HG02588 (cell line): ENCODE data around the gene RNF31.

Experiments
- ATAC-seq: cut with Tn5 transposase; IDR thresholded peaks from one replicate; pipeline ENCODE4 v1.9.1; 2021; ENCODE audit warnings: mild to moderate bottlenecking, moderate library complexity; ENCODE audit not compliant: unreplicated experiment

The RNF31 gene

GRCh38 chr14:24181371-24182077 lies 34.2 kb downstream of the RNF31 start:
- no peak for ATAC-seq

DNA sequence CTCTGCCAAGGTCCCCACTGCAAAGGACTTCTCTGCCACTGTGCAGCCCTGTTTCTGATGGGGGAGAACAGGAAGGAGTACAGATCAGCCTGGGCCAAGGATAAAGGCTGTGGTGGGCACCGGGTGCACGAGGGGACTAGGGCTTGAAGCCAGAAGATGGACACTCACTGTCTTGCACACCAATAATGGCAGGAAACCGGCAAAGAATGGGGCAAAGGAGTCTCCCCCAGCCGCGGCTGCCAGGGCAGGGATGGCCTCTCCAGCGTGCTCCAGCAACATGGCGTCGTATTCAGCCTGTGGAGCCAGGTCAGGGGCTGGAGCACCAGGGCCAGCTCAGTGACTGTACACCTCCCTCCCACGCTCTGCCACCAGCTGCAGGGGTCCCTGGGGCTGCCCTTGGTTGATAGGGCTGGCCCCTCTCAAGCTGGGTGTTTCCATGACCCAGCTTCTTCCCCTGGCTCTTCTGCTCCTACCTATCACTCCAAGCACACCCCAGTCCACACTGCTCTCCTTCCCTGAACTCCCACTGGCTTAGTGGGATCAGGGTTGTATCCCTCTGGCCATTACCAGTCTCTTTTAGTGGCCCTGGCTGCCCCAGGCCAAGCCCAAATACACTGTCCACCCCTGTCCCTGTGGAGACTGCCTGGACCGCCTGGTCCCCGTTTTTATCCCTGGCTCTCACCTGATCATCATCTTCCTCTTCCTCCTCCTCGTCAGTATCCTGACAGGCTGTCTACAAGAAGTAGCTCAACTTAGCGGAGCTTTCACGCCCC lies 35.0 kb downstream of the RNF31 start:
- ATAC-seq: no peak

DNA sequence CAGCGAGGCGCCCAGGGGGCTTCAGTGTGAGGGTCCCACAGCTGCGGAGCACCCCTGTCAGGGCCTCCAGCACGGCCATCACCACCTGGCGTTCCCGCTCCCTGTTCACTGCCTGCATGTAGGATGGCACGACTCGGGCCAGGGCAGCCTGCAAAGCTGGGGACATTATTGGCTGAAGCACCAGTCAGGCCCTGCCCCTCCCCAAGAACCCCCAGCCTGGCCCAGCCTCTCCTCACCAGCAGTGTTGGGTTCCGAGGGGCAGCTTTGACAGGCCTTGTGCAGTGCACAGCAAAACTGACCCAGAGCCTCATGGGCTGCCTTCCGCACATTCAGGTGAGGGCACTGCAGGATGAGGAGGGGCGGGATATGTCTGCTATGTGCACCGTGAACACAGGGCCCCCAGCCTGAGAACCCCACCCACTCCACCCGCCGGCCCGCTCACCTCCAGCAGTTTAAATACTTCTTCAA lies 35.8 kb downstream of the RNF31 start:
- no peak for ATAC-seq

DNA sequence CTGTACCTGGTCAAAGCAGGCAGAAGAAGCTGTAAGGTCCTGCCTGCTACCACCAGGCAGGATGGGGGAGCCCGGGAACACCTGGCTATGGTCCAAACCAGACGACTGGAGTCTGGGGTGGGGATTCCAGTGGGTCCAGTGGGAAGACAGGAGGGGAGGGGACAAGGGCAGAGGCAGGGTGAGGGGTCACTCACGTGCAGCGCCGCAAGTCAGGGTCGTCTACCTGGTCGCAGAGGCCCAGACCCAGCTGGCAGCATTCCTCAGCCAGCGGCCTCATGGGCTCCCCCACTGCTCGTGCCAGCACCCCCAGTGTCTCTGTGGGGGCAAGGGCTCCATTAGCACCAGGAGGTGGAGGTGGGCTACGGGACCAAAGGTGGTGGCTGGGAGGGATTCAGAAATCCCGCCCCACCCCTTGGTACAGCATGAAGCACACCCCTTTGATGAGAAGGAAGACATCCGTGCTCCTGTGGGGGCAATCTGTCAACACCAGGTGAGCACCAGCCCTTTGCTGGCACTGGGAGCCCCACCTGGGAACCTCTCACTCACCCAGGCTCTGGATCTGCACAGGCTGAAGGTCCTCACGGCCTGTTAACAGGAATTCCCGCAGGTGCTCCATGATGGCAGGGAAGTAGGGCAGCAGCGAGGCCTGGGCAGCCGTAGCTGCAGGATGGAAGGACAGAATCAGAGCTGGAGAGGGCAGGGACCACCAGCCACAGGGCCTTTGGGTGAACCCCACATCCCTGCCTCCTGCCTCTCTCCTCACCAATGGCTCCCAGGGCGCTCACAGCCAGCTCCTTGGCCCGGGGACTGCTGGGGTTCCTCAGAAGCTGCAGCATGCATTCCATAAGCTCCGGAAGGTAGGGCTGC lies 37.0 kb downstream of the RNF31 start:
- no peak for ATAC-seq

DNA sequence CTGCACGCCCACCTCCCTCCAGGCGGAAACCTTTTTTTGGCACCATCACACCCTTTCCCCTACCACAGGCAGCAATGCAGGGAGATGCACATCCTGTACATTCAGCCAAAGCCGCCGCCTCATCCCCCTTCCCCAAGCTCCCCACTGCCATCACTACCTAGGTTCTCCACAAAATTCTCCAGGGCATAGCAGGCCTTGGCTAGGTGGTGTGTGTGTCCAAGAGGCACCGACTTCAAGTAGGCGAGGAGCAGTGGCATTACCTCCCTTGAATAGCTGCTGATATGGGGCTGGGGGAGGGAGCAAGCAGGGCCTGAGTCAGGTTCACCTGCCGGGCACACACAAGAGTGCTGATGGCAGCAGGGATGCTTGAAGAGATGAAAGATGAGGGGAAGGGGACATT lies 37.7 kb downstream of the RNF31 start:
- no peak for ATAC-seq

DNA sequence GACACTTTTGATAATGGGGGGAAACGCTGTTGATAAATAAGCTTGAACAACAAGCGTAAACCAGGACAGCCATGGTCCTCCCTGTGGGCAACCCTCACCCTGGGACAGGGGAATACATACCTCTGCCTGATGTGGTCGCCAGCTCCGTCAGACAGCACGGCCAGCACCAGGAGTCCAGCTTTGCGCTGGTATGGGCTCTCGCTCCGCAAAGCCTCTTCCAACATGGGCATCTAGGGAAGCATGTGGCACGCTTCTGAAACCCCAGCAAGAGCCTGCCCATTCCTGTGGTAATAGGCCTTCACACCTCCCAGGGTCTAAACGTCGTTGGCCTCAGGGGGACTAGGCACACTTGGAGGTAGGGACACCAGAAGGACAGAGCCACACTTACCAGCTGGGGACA lies 38.4 kb downstream of the RNF31 start:
- no peak for ATAC-seq

DNA sequence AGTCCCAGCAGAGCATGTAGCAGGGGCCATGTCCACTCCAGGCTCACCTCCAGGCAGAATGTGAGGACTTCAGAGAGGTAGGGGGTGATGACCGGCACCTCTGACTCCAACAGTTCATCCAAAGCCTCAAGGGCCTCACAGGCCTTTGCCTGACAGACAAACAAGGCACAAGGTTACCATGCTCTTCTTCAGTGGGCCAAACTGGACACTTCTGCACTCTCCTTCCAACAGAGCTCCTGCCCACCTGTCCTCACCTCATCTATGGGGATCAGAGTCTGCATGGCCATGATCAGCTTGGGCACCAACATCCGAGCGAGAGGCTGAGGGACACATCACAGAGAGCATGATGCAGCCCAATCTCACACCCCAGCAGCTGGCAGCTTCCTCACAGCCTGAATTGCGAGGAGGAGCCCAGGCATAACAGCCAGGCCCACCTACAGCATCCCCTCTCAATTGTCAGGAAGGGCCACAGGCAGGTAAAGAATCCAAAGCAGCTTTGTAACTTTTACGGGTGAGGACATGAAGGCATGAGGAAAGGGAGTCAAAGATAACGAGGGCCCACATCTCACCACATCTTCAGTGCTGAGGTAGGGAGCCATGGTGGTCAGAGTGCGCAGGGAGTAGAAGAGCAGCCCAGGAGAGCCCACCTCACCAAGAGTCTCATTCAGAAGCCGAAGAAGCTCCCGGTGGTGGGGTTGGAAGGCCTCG lies 39.7 kb downstream of the RNF31 start:
- no peak for ATAC-seq

GRCh38 chr14:24187539-24187915 lies 40.2 kb downstream of the RNF31 start:
- ATAC-seq: no peak

- peak; percentile 86 for ATAC-seq
Measured at GRCh38 chr14:24188251-24189058, 41.2 kb downstream of the RNF31 start, which contains the start of gene IPO4. TSS of gene IPO4 (minus strand) at chr14:24188816. CDS start at chr14:24188787, 29 bp downstream.

- no peak for ATAC-seq
Measured at GRCh38 chr14:24189059-24189375, 41.7 kb downstream of the RNF31 start.

DNA sequence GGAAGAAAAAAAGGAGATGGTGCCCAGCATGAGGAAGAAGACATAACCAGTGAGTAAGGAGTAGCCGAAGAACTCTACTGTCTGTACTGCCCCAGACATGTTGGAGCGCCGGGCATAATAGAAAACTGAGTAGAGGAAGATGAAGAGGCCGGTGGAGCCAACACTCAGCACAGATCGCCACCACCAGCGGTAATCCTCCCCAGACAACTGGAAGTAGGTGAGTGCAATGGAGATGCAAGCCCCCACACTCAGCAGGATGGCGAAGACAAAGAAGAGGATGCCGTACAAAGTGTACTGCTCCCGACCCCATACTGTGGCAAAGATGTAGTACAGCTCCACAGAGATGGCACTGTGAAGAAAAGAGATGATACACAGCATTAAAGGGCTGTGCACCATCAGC lies 42.2 kb downstream of the RNF31 start:
- no peak for ATAC-seq

- ATAC-seq: no peak
Measured at GRCh38 chr14:24190416-24190815, 43.1 kb downstream of the RNF31 start.

GRCh38 chr14:24192933-24193332 lies 45.6 kb downstream of the RNF31 start:
- ATAC-seq: no peak

- no peak for ATAC-seq
Measured at GRCh38 chr14:24194186-24194872, 47.0 kb downstream of the RNF31 start.

- ATAC-seq: no peak
Measured at GRCh38 chr14:24194873-24195185, 47.5 kb downstream of the RNF31 start.

DNA sequence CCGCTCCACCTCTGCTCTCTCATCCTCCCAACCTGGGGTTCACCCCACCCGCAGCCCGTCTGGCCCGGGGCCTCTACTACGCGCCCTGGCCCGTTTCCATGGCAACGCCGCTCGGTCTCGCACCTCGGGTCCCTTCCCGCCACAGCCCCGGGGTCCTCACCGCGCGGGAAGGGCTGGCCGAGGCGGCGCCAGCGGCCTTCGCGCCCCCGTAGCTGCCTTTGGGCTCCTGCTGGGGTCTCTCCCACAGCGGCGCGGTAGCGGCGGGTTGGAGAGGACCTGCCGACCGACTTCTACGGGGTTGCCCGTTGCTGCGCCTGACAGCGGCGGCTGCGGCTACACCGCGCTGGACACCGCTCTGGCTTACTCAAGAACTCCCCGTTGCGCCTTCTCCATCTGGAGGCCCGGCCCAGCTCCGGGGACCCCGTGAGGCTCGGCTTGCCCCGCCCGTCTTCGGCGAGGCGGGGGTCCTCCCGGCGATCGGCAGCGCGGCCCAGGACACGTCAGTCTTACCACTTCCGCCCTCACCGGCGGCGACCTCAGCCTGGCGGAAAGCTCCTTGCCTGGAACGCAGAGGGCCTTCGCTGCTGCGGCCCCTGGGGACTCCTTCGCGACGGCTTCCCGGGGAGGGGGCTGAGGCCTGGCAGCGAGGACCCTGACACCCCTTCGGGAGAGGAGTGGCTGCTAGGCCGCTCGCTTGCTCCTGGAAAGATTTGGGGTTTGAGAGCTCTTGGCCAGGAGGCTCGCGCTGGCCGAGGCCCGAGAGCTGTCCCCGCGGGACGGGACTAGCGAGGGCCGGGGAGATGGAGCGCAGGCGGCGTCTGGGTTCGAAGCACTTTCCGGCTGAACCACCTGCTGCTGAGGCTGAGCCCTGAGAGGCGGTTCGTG lies 48.1 kb downstream of the RNF31 start, which contains the start of gene TM9SF1:
Gene TM9SF1, minus strand, starts transcription at position 256 of the 885 bp plus-strand sequence. CDS start 422 bp downstream, outside the sequence.
- ATAC-seq: peak; percentile 78

DNA sequence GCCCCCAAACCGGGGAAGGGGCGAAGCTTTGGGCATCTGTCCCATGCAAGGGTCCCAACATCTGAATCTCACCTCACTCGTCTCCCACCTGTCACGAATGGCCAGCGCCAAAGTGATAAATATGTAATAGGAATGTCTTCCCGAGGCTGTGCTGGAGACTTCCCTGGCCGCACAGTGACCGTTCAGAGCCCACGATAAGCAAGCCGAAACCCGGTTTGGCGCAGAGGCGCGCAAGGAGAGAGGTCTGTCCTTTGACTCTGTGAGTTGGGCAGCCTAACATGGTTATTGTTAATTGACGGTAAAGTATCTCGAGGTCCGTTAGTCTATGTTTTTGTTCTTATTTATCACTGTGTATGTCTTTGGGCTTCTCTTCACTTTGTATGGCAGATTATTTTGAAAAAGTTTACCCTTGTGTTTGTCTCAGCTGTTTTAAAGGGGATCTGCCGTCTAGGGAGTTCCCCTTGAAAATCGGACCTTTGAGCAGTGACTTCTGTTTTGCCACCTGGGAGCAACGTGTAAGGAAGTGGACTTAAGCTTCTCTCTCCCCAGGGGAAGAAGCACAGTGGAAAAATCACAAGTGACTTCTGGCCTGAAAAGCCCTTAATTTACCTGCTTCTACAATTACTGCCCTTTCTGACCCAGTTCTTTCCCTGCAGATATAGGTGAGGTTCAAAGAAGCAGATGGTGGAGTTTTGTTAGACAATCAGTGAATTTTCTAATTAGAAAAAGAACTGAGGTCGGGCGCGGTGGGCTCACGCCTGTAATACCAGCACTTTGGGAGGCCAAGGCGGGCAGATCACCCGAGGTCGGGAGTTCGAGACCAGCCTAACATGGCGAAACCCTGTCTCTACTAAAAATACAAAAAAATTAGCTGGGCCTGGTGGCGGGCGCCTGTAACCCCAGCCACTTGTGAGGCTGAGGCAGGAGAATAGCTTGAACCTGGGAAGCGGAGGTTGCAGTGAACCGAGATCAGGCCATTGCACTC lies 49.1 kb downstream of the RNF31 start:
- ATAC-seq: peak; percentile 15
